ENCODE data around the gene CRYBG3. TPM values are rescaled to one million over a fixed set of nuclear protein-coding genes. Genes with fewer than 3 reads are reported as not detected.

The CRYBG3 gene
- polyA plus RNA-seq (2013, experiment 1 of 2): 6.2 TPM
- polyA plus RNA-seq (2013, experiment 2 of 2): 5.8 TPM

GRCh38 chr3:97821774-97822358, at the start of gene CRYBG3:
CRYBG3 (plus strand) TSS chr3:97822011; CDS start chr3:97822207, 196 bp downstream.
- H3K4me2 ChIP-seq (ENCODE audit: low read length, poor library complexity, severe bottlenecking): peak within 1 kb of the TSS; percentile 88
- peak within 1 kb of the TSS in 1 of 2 experiments; percentile 94 for H2BK12ac ChIP-seq (ENCODE audit: low read length in 2 of 2)
- peak within 1 kb of the TSS; percentile 66 for H3K27ac ChIP-seq (ENCODE audit: low read length, poor library complexity, severe bottlenecking)
- H3K23ac ChIP-seq (ENCODE audit: low read length in 2 of 2): peak within 1 kb of the TSS in 1 of 2 experiments; percentile 55
- H3K4ac ChIP-seq (ENCODE audit: low read depth in 1 of 2, low read length in 2 of 2): peak within 1 kb of the TSS in 1 of 2 experiments; percentile 91
- H3K14ac ChIP-seq (ENCODE audit: low read length in 2 of 2): peak within 1 kb of the TSS in 1 of 2 experiments; percentile 96
- 0% methylated on average over 43 of the region's 66 CpGs for WGBS
- peak within 1 kb of the TSS; percentile 76 to 91 for H3K4me3 ChIP-seq (ENCODE audit: insufficient read depth in 1 of 2, low read depth in 1 of 2, low read length in 2 of 2)
- no peaks in the 10 kb centered on the region for H3K27me3 ChIP-seq (ENCODE audit: control insufficient read depth in 1 of 2, insufficient read depth in 1 of 2, low read length in 2 of 2)
- H3K18ac ChIP-seq (ENCODE audit: low read depth in 1 of 2, low read length in 2 of 2): peak within 1 kb of the TSS; percentile 78 to 98
- no peaks in the 10 kb centered on the region for H3K36me3 ChIP-seq (ENCODE audit: control insufficient read depth in 1 of 2, insufficient read depth in 2 of 2, low read depth in 1 of 2, low read length in 2 of 2)
- H2AK5ac ChIP-seq (ENCODE audit: low read length, severe bottlenecking): no peak within 1 kb of the TSS
- peaks cover 4% of the 10 kb centered on the region for H3K4me1 ChIP-seq (ENCODE audit: control insufficient read depth, insufficient read depth, low read depth, low read length)
- peak within 1 kb of the TSS; percentile 91 for H3K9ac ChIP-seq (ENCODE audit: low read length)
- H2BK120ac ChIP-seq (ENCODE audit: low read depth, low read length): peak within 1 kb of the TSS; percentile 78
- DNase-seq: peak; percentile 87
- H4K8ac ChIP-seq (ENCODE audit: low read length): peak within 1 kb of the TSS; percentile 67
- peak within 1 kb of the TSS; percentile 20 for H2BK5ac ChIP-seq (ENCODE audit: low read depth, low read length, poor library complexity, severe bottlenecking)
- H3K9me3 ChIP-seq (ENCODE audit: control insufficient read depth, low read length): no peaks in the 10 kb centered on the region
- H2BK15ac ChIP-seq (ENCODE audit: low read depth, poor library complexity, severe bottlenecking): no peak within 1 kb of the TSS
- no peak within 1 kb of the TSS for H4K91ac ChIP-seq (ENCODE audit: low read length)
- peaks cover 12% of the 10 kb centered on the region for H3K79me1 ChIP-seq (replicated peaks; ENCODE audit: low read length, poor library complexity, severe bottlenecking)
- peak within 1 kb of the TSS; percentile 97 for H2AFZ ChIP-seq (ENCODE audit: low read depth, low read length)

GRCh38 chr3:97772926-97773325, 48.9 kb upstream of the CRYBG3 start:
- H2BK12ac ChIP-seq (ENCODE audit: low read length in 2 of 2): no peak overlapping the region
- no peak overlapping the region for H3K4me2 ChIP-seq (ENCODE audit: low read length, poor library complexity, severe bottlenecking)
- no peak overlapping the region for H3K27ac ChIP-seq (ENCODE audit: low read length, poor library complexity, severe bottlenecking)
- no peak overlapping the region for H3K23ac ChIP-seq (ENCODE audit: low read length in 2 of 2)
- no peak overlapping the region for H3K9ac ChIP-seq (ENCODE audit: low read length)
- no peak overlapping the region for H4K91ac ChIP-seq (ENCODE audit: low read length)
- no peak overlapping the region for H2BK5ac ChIP-seq (ENCODE audit: low read depth, low read length, poor library complexity, severe bottlenecking)
- H2BK120ac ChIP-seq (ENCODE audit: low read depth, low read length): no peak overlapping the region
- H3K4ac ChIP-seq (ENCODE audit: low read depth in 1 of 2, low read length in 2 of 2): no peak overlapping the region
- peaks cover 0 to 13% of the 10 kb centered on the region in 2 experiments for H3K36me3 ChIP-seq (ENCODE audit: control insufficient read depth in 1 of 2, insufficient read depth in 2 of 2, low read depth in 1 of 2, low read length in 2 of 2)
- H2AFZ ChIP-seq (ENCODE audit: low read depth, low read length): no peak overlapping the region
- no peak overlapping the region for H3K4me3 ChIP-seq (ENCODE audit: insufficient read depth in 1 of 2, low read depth in 1 of 2, low read length in 2 of 2)
- H2BK15ac ChIP-seq (ENCODE audit: low read depth, poor library complexity, severe bottlenecking): no peak overlapping the region
- H2AK5ac ChIP-seq (ENCODE audit: low read length, severe bottlenecking): no peak overlapping the region
- H3K14ac ChIP-seq (ENCODE audit: low read length in 2 of 2): no peak overlapping the region
- H3K4me1 ChIP-seq (ENCODE audit: control insufficient read depth, insufficient read depth, low read depth, low read length): no peaks in the 10 kb centered on the region
- H3K27me3 ChIP-seq (ENCODE audit: control insufficient read depth in 1 of 2, insufficient read depth in 1 of 2, low read length in 2 of 2): no peaks in the 10 kb centered on the region
- H3K18ac ChIP-seq (ENCODE audit: low read depth in 1 of 2, low read length in 2 of 2): no peak overlapping the region
- H3K9me3 ChIP-seq (ENCODE audit: control insufficient read depth, low read length): peaks cover 7% of the 10 kb centered on the region
- 89% methylated on average over 3 of the region's 3 CpGs for WGBS
- H3K79me1 ChIP-seq (replicated peaks; ENCODE audit: low read length, poor library complexity, severe bottlenecking): peaks cover 3% of the 10 kb centered on the region
- H4K8ac ChIP-seq (ENCODE audit: low read length): no peak overlapping the region
- no peak for DNase-seq

- peak; percentile 18 for DNase-seq
Measured at GRCh38 chr3:97778152-97778551, 43.7 kb upstream of the CRYBG3 start.

GRCh38 chr3:97793420-97794019, 28.3 kb upstream of the CRYBG3 start:
- no peak overlapping the region for H2AFZ ChIP-seq (ENCODE audit: low read depth, low read length)
- peak; percentile 65 for DNase-seq
- no peaks in the 10 kb centered on the region for H3K79me1 ChIP-seq (replicated peaks; ENCODE audit: low read length, poor library complexity, severe bottlenecking)
- no peaks in the 10 kb centered on the region for H3K27me3 ChIP-seq (ENCODE audit: control insufficient read depth in 1 of 2, insufficient read depth in 1 of 2, low read length in 2 of 2)
- H3K4me3 ChIP-seq (ENCODE audit: insufficient read depth in 1 of 2, low read depth in 1 of 2, low read length in 2 of 2): no peak overlapping the region
- H2BK12ac ChIP-seq (ENCODE audit: low read length in 2 of 2): no peak overlapping the region
- H4K8ac ChIP-seq (ENCODE audit: low read length): no peak overlapping the region
- H2BK15ac ChIP-seq (ENCODE audit: low read depth, poor library complexity, severe bottlenecking): no peak overlapping the region
- H3K27ac ChIP-seq (ENCODE audit: low read length, poor library complexity, severe bottlenecking): no peak overlapping the region
- H3K9me3 ChIP-seq (ENCODE audit: control insufficient read depth, low read length): no peaks in the 10 kb centered on the region
- no peak overlapping the region for H3K14ac ChIP-seq (ENCODE audit: low read length in 2 of 2)
- H2AK5ac ChIP-seq (ENCODE audit: low read length, severe bottlenecking): no peak overlapping the region
- H2BK5ac ChIP-seq (ENCODE audit: low read depth, low read length, poor library complexity, severe bottlenecking): no peak overlapping the region
- H4K91ac ChIP-seq (ENCODE audit: low read length): no peak overlapping the region
- no peak overlapping the region for H3K23ac ChIP-seq (ENCODE audit: low read length in 2 of 2)
- H3K9ac ChIP-seq (ENCODE audit: low read length): no peak overlapping the region
- H3K4ac ChIP-seq (ENCODE audit: low read depth in 1 of 2, low read length in 2 of 2): no peak overlapping the region
- no peak overlapping the region for H3K4me2 ChIP-seq (ENCODE audit: low read length, poor library complexity, severe bottlenecking)
- H3K36me3 ChIP-seq (ENCODE audit: control insufficient read depth in 1 of 2, insufficient read depth in 2 of 2, low read depth in 1 of 2, low read length in 2 of 2): no peaks in the 10 kb centered on the region
- no peaks in the 10 kb centered on the region for H3K4me1 ChIP-seq (ENCODE audit: control insufficient read depth, insufficient read depth, low read depth, low read length)
- H2BK120ac ChIP-seq (ENCODE audit: low read depth, low read length): no peak overlapping the region
- no peak overlapping the region for H3K18ac ChIP-seq (ENCODE audit: low read depth in 1 of 2, low read length in 2 of 2)

More at GRCh38 chr3:97778152-97778551, 43.7 kb upstream of the CRYBG3 start:
- Histone ChIP-seq H3K27me3 (ENCODE audit: control insufficient read depth in 1 of 2, insufficient read depth in 1 of 2, low read length in 2 of 2) (no peaks in the 10 kb centered on the region), H3K14ac (ENCODE audit: low read length in 2 of 2) (no peak overlapping the region), H3K4ac (ENCODE audit: low read depth in 1 of 2, low read length in 2 of 2) (no peak overlapping the region), H2BK15ac (ENCODE audit: low read depth, poor library complexity, severe bottlenecking) (no peak overlapping the region), H4K91ac (ENCODE audit: low read length) (no peak overlapping the region), H2AFZ (ENCODE audit: low read depth, low read length) (no peak overlapping the region), H2AK5ac (ENCODE audit: low read length, severe bottlenecking) (no peak overlapping the region), H3K4me3 (ENCODE audit: insufficient read depth in 1 of 2, low read depth in 1 of 2, low read length in 2 of 2) (no peak overlapping the region), H2BK12ac (ENCODE audit: low read length in 2 of 2) (no peak overlapping the region), H3K27ac (ENCODE audit: low read length, poor library complexity, severe bottlenecking) (no peak overlapping the region), H3K18ac (ENCODE audit: low read depth in 1 of 2, low read length in 2 of 2) (no peak overlapping the region), H3K23ac (ENCODE audit: low read length in 2 of 2) (no peak overlapping the region), H2BK120ac (ENCODE audit: low read depth, low read length) (no peak overlapping the region), H3K79me1 (replicated peaks; ENCODE audit: low read length, poor library complexity, severe bottlenecking) (peaks cover 6% of the 10 kb centered on the region), H3K9ac (ENCODE audit: low read length) (no peak overlapping the region), H4K8ac (ENCODE audit: low read length) (no peak overlapping the region), H2BK5ac (ENCODE audit: low read depth, low read length, poor library complexity, severe bottlenecking) (no peak overlapping the region), H3K9me3 (ENCODE audit: control insufficient read depth, low read length) (no peaks in the 10 kb centered on the region), H3K4me2 (ENCODE audit: low read length, poor library complexity, severe bottlenecking) (no peak overlapping the region), H3K36me3 (ENCODE audit: control insufficient read depth in 1 of 2, insufficient read depth in 2 of 2, low read depth in 1 of 2, low read length in 2 of 2) (peaks cover 0 to 3% of the 10 kb centered on the region in 2 experiments), H3K4me1 (ENCODE audit: control insufficient read depth, insufficient read depth, low read depth, low read length) (no peaks in the 10 kb centered on the region)
